ENCODE measurements around the gene ADNP2. TPM values are rescaled to one million over a fixed set of nuclear protein-coding genes. Genes with fewer than 3 reads are reported as not detected.
A peak's percentile ranks its signal among the peaks of the same experiment; 100 is the strongest.

ADNP2 gene
- total and polyA plus RNA-seq, 2 experiments from 2014 or later = 19.3 to 66.4 TPM

- TF ChIP-seq ZNF462 (CRISPR knock-in tag; IDR thresholded peaks at IDR 0.05) = no peak
- no peak for TF ChIP-seq ETS1 (IDR thresholded peaks at IDR 0.05)
- no peak for TF ChIP-seq ZNF331 (CRISPR knock-in tag; IDR thresholded peaks at IDR 0.05; ENCODE audit: low read depth)
Measured at GRCh38 chr18:80169607-80170006, 60.5 kb downstream of the ADNP2 start (continued).

GRCh38 chr18:80170395-80171053 lies 61.5 kb downstream of the ADNP2 start:
- no peaks in the 10 kb centered on the region for H3K9me2 ChIP-seq (ENCODE audit: insufficient read depth)
- no peak overlapping the region for H3K4me3 ChIP-seq
- H3K27me3 Mint-ChIP-seq (ENCODE audit: insufficient read depth, low read depth, poor library complexity) = peaks cover 10% of the 10 kb centered on the region
- H3K9me3 Mint-ChIP-seq = peaks cover 5% of the 10 kb centered on the region; the same call in 2 of the 3 replicates
- H3K27me3 ChIP-seq (ENCODE audit: insufficient read depth) = no peaks in the 10 kb centered on the region
- no peak overlapping the region for H3K4me3 Mint-ChIP-seq
- no peaks in the 10 kb centered on the region; the same call in 2 of the 3 replicates for H3K36me3 Mint-ChIP-seq (ENCODE audit: low read depth)
- ATAC-seq = peak; percentile 71
- H3K27ac ChIP-seq (ENCODE audit: low read depth) = no peak overlapping the region
- H3K4me2 ChIP-seq = no peak overlapping the region
- no peak overlapping the region; the same call in 1 of the 2 replicates for H3K27ac Mint-ChIP-seq
- H3K79me2 ChIP-seq (replicated peaks; ENCODE audit: insufficient read depth) = no peaks in the 10 kb centered on the region
- DNase-seq (ENCODE audit: low spot score) = no peak
- no peaks in the 10 kb centered on the region for H3K4me1 ChIP-seq (ENCODE audit: insufficient read depth)
- H4K20me1 ChIP-seq (replicated peaks; ENCODE audit: insufficient read depth) = no peaks in the 10 kb centered on the region
- H3F3A ChIP-seq (replicated peaks; ENCODE audit: low read depth) = no peaks in the 10 kb centered on the region
- H3K36me3 ChIP-seq (ENCODE audit: insufficient read depth) = no peaks in the 10 kb centered on the region
- H2AFZ ChIP-seq = no peak overlapping the region
- H3K4me1 Mint-ChIP-seq = peaks cover 3% of the 10 kb centered on the region; the same call in 2 of the 3 replicates
- TF ChIP-seq JUNB (IDR thresholded peaks at IDR 0.05; ENCODE audit: unreplicated experiment) = no peak
- no peak for TF ChIP-seq ZNF462 (CRISPR knock-in tag; IDR thresholded peaks at IDR 0.05)
- TF ChIP-seq EZH2 (IDR thresholded peaks at IDR 0.05; ENCODE audit: low read depth, unreplicated experiment) = no peak

Data from GM23338 (cell line).